GM12865 (cell line): ENCODE data around the gene HEYL.

Experiments
- DNase-seq: peaks from one replicate; pipeline ENCODE4 v3.0.0; 2010; ENCODE audit warnings: low read depth
- H3K4me3 ChIP-seq: 2 replicates; pipeline ENCODE4 v1.5.1; 2011; ENCODE audit warnings: mild to moderate bottlenecking, low read depth, low read length, control low read depth
- TF ChIP-seq, protein P1 (sequence below): IDR thresholded peaks from 2 replicates; pipeline ENCODE4 v1.5.1; 2011; ENCODE audit warnings: low read length, control low read depth, low read depth, inconsistent platforms; ENCODE audit not compliant: insufficient read depth; ENCODE audit errors: missing control alignments

Gene HEYL

DNA sequence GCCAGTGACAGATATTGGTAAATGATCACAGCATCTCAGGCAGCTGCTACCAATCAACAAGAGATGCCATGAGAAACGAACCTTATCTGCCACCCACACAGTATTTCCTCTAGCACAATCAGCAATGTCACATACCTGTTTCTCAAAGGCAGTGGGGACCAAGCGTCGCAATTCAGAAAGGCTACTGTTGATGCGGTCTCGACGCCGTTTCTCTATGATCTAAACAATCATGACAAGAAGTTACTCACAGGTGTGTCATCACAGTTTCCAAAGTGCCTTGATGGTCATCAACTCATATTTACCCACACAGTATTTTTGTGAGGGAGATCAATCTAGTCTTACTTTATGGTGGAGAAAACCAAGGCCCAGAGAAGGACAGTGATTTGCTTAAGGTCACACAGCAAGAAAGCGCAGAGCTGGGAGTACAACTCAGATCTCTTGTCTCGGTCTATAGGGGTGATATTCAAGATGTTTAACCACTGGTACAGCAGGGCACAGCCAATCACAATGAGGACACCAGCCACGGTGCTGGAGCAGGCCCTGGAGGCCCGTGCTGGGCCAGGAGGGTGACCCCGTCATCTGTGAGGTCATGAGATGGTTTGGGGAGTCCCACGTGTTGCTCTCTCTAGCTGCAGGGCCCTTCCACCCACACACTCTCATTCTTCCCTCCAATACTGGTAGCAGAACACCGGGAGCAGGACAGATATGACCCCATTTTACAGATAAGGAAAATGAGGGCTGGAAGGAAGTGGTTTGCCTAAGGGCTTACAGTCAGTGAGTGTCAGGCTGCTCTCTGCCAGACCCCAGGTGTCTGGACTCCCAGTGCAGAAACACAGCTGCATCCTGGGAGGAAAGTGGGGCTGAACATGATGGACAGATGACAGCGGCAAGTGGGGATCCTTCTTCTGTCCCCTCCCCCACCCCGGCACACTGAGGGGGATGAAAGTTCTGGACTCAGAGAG, 7.8 kb downstream of the HEYL start:
- TF ChIP-seq, protein P1, sequence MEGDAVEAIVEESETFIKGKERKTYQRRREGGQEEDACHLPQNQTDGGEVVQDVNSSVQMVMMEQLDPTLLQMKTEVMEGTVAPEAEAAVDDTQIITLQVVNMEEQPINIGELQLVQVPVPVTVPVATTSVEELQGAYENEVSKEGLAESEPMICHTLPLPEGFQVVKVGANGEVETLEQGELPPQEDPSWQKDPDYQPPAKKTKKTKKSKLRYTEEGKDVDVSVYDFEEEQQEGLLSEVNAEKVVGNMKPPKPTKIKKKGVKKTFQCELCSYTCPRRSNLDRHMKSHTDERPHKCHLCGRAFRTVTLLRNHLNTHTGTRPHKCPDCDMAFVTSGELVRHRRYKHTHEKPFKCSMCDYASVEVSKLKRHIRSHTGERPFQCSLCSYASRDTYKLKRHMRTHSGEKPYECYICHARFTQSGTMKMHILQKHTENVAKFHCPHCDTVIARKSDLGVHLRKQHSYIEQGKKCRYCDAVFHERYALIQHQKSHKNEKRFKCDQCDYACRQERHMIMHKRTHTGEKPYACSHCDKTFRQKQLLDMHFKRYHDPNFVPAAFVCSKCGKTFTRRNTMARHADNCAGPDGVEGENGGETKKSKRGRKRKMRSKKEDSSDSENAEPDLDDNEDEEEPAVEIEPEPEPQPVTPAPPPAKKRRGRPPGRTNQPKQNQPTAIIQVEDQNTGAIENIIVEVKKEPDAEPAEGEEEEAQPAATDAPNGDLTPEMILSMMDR = no peak
- H3K4me3 ChIP-seq = no peak overlapping the region
- no peak for DNase-seq

DNA sequence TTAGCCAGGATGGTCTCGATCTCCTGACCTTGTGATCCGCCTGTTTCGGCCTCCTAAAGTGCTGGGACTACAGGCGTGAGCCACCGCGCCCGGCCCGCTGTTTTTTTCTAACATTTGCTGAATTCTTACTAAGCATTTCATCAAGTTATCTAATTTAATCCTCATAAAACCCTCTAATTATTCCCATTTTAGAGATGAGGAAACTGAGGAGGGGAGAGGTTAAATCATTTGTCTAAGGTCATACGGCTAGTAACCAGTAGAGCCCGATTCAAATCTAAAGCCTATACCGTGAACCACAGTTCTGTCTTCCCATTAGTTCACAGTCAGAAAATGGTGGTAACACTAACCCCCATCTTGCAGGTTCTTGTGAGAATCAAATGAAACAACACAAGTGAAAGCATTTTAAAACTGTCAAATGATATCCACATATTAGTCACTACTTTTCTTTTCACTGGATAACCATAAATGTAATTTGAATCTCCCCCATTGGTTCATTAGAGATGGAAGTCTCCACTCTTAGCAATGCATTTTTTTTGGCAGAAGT, 10.6 kb downstream of the HEYL start:
- TF ChIP-seq, protein P1 = no peak
- no peak for DNase-seq
- H3K4me3 ChIP-seq = no peak overlapping the region

GRCh38 chr1:39626646-39627045, 12.8 kb downstream of the HEYL start:
- TF ChIP-seq, protein P1 = no peak
- no peak for DNase-seq

GRCh38 chr1:39625462-39626273, 13.8 kb downstream of the HEYL start:
- TF ChIP-seq, protein P1 = no peak
- DNase-seq = no peak
- H3K4me3 ChIP-seq = no peak overlapping the region

More at GRCh38 chr1:39626646-39627045, 12.8 kb downstream of the HEYL start:
- no peak overlapping the region for H3K4me3 ChIP-seq

DNA sequence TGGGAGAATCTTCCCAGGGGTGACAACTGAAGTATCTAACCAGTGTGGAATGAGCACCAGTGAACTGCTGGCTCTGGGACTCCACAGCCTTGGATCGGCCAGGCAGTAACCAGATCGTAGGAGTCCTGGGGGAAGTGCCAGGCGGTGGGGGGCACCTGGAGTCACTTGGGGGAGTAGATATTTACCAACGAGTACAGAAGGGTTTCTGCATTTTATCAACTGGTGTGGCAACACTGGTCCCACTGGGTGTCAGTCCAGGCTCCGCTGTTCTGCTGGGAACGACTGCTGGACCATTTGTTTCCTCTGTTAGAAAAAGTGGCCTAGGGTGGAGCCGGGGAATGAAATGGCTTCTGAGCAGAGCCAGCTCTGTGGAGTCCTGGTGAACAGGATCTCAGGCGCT, 14.4 kb downstream of the HEYL start:
- no peak for DNase-seq
- no peak overlapping the region for H3K4me3 ChIP-seq
- TF ChIP-seq, protein P1 = no peak

DNA sequence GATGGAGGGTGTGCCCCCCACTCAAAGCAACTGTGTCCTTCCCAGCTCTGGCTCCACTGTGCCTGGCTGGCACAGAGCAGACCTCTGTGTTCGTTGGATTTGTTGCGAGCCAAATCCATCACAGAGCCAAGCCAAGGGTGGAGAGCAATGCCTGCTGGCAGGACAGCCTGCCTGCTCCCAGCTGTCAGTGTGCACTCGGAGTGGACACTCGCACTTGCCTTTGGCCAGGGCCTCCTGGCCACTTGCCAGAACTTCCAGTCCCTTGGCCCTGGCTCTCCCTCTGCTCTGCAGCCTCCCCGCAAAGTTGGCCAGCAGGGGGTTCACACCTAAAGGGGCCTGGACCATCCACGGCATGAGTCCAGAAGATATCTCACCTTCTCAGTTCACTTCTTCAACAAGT, 16.4 kb downstream of the HEYL start:
- DNase-seq = no peak
- no peak overlapping the region for H3K4me3 ChIP-seq
- TF ChIP-seq, protein P1 = no peak
